ENCODE measurements around the gene ATP5F1D. TPM values are rescaled to one million over a fixed set of nuclear protein-coding genes. Genes with fewer than 3 reads are reported as not detected.

ATP5F1D gene
- total and polyA plus RNA-seq, 2 donors (not counting 3 experiments of a cell fraction or from before 2014, with no cell fraction given), result 167 to 192 TPM

DNA sequence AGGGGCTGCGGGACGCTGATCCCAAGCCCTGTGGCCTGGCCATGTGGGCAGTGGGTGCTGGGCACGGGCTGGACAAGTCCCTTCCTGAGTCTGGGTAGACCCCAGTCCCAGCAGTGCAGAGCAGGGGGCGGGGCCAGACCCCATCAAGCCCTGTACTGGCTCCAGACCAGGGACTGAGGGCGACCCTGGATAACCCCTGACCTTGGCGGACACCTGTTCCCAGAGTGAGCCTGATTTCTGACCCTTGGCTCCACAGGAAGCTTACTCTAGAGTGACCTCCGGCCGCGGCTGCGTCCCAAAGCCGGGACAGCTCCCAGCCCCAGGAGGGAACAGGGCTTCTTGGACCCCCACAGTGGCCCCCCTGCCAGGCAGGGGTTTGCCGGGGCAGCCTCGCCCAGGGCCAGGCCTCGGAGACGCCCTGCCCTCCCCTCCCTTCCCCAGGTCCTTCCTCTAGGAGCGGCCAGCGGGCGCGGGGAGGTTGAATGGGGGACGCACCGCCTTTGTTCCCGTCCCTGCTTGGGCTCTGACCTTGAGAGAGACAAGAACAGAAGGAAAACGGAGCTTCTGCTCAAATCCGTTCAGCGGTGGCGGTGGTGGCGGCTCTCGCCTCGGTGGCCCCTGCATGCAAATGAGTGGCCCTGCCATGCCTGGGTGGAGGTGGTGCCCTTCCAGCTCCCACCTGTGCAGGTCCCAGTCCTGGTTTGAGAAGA, 41.8 kb downstream of the ATP5F1D start:
- intact Hi-C loops (cut with micrococcal nuclease), result loop anchor here (5.0 kb wide), 1 partner anchor 229 kb away; the partner anchor contains the start of gene ADAMTSL5
- CTCF ChIA-PET, result interaction anchor here (0.6 to 1.7 kb wide), 6 partner anchors 12 to 152 kb away, joined by 3 to 5 read pairs (median 4); no protein-coding TSS in a partner anchor
- no peak overlapping the region for H3K27ac ChIP-seq (ENCODE audit: insufficient read depth, low read depth, low read length)
- FAIRE-seq (no peak), DNase-seq (ENCODE audit: low read depth, low spot score) (no peak)
- peaks cover 8 to 20% of the 10 kb centered on the region in 2 experiments for H3K27me3 ChIP-seq (ENCODE audit: control insufficient read depth in 2 of 2, insufficient read depth in 2 of 2, low read length in 2 of 2)
- no peaks in the 10 kb centered on the region for H3K9me3 ChIP-seq (replicated peaks; ENCODE audit: control insufficient read depth, insufficient read depth, low read length)
- no peak overlapping the region for H3K4me3 ChIP-seq (replicated peaks in 1 of 3; ENCODE audit: insufficient read depth in 1 of 3, low read depth in 1 of 3, low read length in 3 of 3)
- dilution Hi-C loops (cut with MboI; ENCODE audit: extremely low pct_ligation_motif_present, low sequenced_read_pairs), result no loop called here
- H3K79me2 ChIP-seq (ENCODE audit: control insufficient read depth, insufficient read depth, low read length), result no peaks in the 10 kb centered on the region
- H4K20me1 ChIP-seq (replicated peaks; ENCODE audit: control insufficient read depth, extremely low read depth, insufficient read depth, low read length), result no peaks in the 10 kb centered on the region
- POLR2A ChIA-PET, result interaction anchor here (1.6 kb wide), 1 partner anchor 14 kb away, joined by 7 read pairs; the partner anchor contains the start of gene CIRBP
- H3K36me3 ChIP-seq (ENCODE audit: control insufficient read depth in 2 of 2, extremely low read depth in 1 of 2, insufficient read depth in 2 of 2, low read length in 2 of 2), result peaks cover 0 to 5% of the 10 kb centered on the region in 2 experiments
- H3K4me1 ChIP-seq (ENCODE audit: control insufficient read depth, extremely low read depth, insufficient read depth, low read length), result no peaks in the 10 kb centered on the region
- TF ChIP-seq MYC (IDR thresholded peaks at IDR 0.05; ENCODE audit: low read depth, low read length), result no peak
- TF ChIP-seq POLR2AphosphoS5 (IDR thresholded peaks at IDR 0.05; ENCODE audit: insufficient read depth, low read depth, low read length), result no peak
- TF ChIP-seq, protein P1, sequence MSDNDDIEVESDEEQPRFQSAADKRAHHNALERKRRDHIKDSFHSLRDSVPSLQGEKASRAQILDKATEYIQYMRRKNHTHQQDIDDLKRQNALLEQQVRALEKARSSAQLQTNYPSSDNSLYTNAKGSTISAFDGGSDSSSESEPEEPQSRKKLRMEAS (IDR thresholded peaks at IDR 0.05; ENCODE audit: insufficient read depth, insufficient read length), result no peak
- no peak for TF ChIP-seq FOS (IDR thresholded peaks at IDR 0.05; ENCODE audit: borderline replicate concordance, insufficient read depth, low read length)
- TF ChIP-seq, protein P2, sequence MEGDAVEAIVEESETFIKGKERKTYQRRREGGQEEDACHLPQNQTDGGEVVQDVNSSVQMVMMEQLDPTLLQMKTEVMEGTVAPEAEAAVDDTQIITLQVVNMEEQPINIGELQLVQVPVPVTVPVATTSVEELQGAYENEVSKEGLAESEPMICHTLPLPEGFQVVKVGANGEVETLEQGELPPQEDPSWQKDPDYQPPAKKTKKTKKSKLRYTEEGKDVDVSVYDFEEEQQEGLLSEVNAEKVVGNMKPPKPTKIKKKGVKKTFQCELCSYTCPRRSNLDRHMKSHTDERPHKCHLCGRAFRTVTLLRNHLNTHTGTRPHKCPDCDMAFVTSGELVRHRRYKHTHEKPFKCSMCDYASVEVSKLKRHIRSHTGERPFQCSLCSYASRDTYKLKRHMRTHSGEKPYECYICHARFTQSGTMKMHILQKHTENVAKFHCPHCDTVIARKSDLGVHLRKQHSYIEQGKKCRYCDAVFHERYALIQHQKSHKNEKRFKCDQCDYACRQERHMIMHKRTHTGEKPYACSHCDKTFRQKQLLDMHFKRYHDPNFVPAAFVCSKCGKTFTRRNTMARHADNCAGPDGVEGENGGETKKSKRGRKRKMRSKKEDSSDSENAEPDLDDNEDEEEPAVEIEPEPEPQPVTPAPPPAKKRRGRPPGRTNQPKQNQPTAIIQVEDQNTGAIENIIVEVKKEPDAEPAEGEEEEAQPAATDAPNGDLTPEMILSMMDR (IDR thresholded peaks at IDR 0.05; ENCODE audit: extremely low read depth in 1 of 2, insufficient read depth in 1 of 2, low read depth in 1 of 2, low read length in 2 of 2), result no peak
- TF ChIP-seq POLR2A (IDR thresholded peaks at IDR 0.05; ENCODE audit: low read depth, low read length), result no peak
- H3K9ac ChIP-seq (replicated peaks; ENCODE audit: extremely low read depth, insufficient read depth, low read length), result no peak overlapping the region
- no peak overlapping the region for H3K4me2 ChIP-seq (ENCODE audit: insufficient read depth, low read length)
- H2AFZ ChIP-seq (ENCODE audit: low read depth, low read length), result no peak overlapping the region
- H3K9me1 ChIP-seq (replicated peaks; ENCODE audit: control insufficient read depth, extremely low read depth, insufficient read depth, low read length), result no peaks in the 10 kb centered on the region
- BruUV-seq (replicated peaks), result no TSS peak

All from endothelial cell of umbilical vein (primary cell).